Type B pancreatic cell (in vitro differentiated cells): ENCODE data around the gene TOR1AIP2. TPM values are rescaled to one million over a fixed set of nuclear protein-coding genes. Genes with fewer than 3 reads are reported as not detected.

Source experiments
- DNase-seq: peaks from one replicate; pipeline ENCODE4 v3.0.0; 2021; ENCODE audit warnings: mixed read lengths; ENCODE audit not compliant: unreplicated experiment; ENCODE audit errors: extremely low spot score
- H3K27ac Mint-ChIP-seq: 2 replicates; pipeline ENCODE4 v1.8.0; 2021; ENCODE audit warnings: mild to moderate bottlenecking, mixed read lengths
- H3K27me3 Mint-ChIP-seq: 2 replicates; pipeline ENCODE4 v1.8.0; 2021; ENCODE audit warnings: mixed read lengths
- H3K36me3 Mint-ChIP-seq: 2 replicates; pipeline ENCODE4 v1.8.0; 2021; ENCODE audit warnings: mixed read lengths
- H3K4me1 Mint-ChIP-seq: one replicate; pipeline ENCODE4 v1.8.0; 2021; ENCODE audit warnings: mixed read lengths; ENCODE audit not compliant: unreplicated experiment
- H3K4me3 Mint-ChIP-seq: 2 replicates; pipeline ENCODE4 v1.8.0; 2021; ENCODE audit warnings: mild to moderate bottlenecking, mixed read lengths
- H3K9me3 Mint-ChIP-seq: 2 replicates; pipeline ENCODE4 v1.8.0; 2021; ENCODE audit warnings: mixed read lengths
- CTCF ChIP-seq: fragments of 200-600 bp; sonication (generic); conservative IDR thresholded peaks from 2 replicates; pipeline ENCODE4 v1.5.0; 2021; ENCODE audit warnings: antibody characterized with exemption, mild to moderate bottlenecking
- total RNA-seq: library from RNA; stranded (reverse); gene quantifications from 2 replicates; pipeline ENCODE4 v1.2.1, GENCODE V29; 2021; ENCODE audit warnings: low replicate concordance

TOR1AIP2 gene
- total RNA-seq, 1 donor from 2014 or later = 90.6 TPM

GRCh38 chr1:179818260-179818659 is 59.3 kb downstream of the TOR1AIP2 start:
- Mint-ChIP-seq H3K9me3 (no peaks in the 10 kb centered on the region), H3K27ac (no peak overlapping the region), H3K36me3 (no peaks in the 10 kb centered on the region)

GRCh38 chr1:179817789-179818188 is 59.8 kb downstream of the TOR1AIP2 start:
- no peaks in the 10 kb centered on the region for H3K9me3 Mint-ChIP-seq
- peaks cover 7% of the 10 kb centered on the region for H3K27me3 Mint-ChIP-seq
- no peak for DNase-seq
- H3K36me3 Mint-ChIP-seq = no peaks in the 10 kb centered on the region
- no peak for TF ChIP-seq CTCF
- H3K4me1 Mint-ChIP-seq = peaks cover 19% of the 10 kb centered on the region
- H3K4me3 Mint-ChIP-seq = no peak overlapping the region
- H3K27ac Mint-ChIP-seq = no peak overlapping the region

More at GRCh38 chr1:179818260-179818659, 59.3 kb downstream of the TOR1AIP2 start:
- no peak for DNase-seq
- H3K27me3 Mint-ChIP-seq = peaks cover 7% of the 10 kb centered on the region
- no peak overlapping the region for H3K4me3 Mint-ChIP-seq
- no peak for TF ChIP-seq CTCF
- H3K4me1 Mint-ChIP-seq = peaks cover 19% of the 10 kb centered on the region

- no peak overlapping the region for H3K27ac Mint-ChIP-seq
- H3K9me3 Mint-ChIP-seq = no peaks in the 10 kb centered on the region
- H3K4me3 Mint-ChIP-seq = no peak overlapping the region
- TF ChIP-seq CTCF = no peak
- peaks cover 19% of the 10 kb centered on the region for H3K4me1 Mint-ChIP-seq
- no peak for DNase-seq
- H3K27me3 Mint-ChIP-seq = peaks cover 8% of the 10 kb centered on the region
- H3K36me3 Mint-ChIP-seq = no peaks in the 10 kb centered on the region
These were observed 60.5 kb downstream of the TOR1AIP2 start for GRCh38 chr1:179817056-179817455.

- peaks cover 19% of the 10 kb centered on the region for H3K4me1 Mint-ChIP-seq
- H3K4me3 Mint-ChIP-seq = peak overlapping the region; percentile 94
- H3K27me3 Mint-ChIP-seq = peaks cover 13% of the 10 kb centered on the region
- no peak overlapping the region for H3K27ac Mint-ChIP-seq
- H3K9me3 Mint-ChIP-seq = no peaks in the 10 kb centered on the region
- no peak for DNase-seq
- no peaks in the 10 kb centered on the region for H3K36me3 Mint-ChIP-seq
- TF ChIP-seq CTCF = no peak
These were observed 61.2 kb downstream of the TOR1AIP2 start for GRCh38 chr1:179816196-179816960.

GRCh38 chr1:179815641-179816040 is 62.0 kb downstream of the TOR1AIP2 start:
- Mint-ChIP-seq H3K27me3 (peaks cover 20% of the 10 kb centered on the region), H3K4me3 (peak overlapping the region; percentile 94), H3K4me1 (peaks cover 19% of the 10 kb centered on the region), H3K27ac (peak overlapping the region; percentile 88), H3K36me3 (no peaks in the 10 kb centered on the region), H3K9me3 (no peaks in the 10 kb centered on the region)
- TF ChIP-seq CTCF = no peak
- no peak for DNase-seq
